GM12878 (cell line): ENCODE data around the gene GTSE1. TPM values are rescaled to one million over a fixed set of nuclear protein-coding genes. Genes with fewer than 3 reads are reported as not detected.

Source experiments
- ATF7 ChIP-seq: fragments of 450-650 bp; IDR thresholded peaks from 2 replicates; pipeline ENCODE4 v1.6.1; 2016; ENCODE audit warnings: low read depth, mild to moderate bottlenecking
- BACH1 ChIP-seq: fragments of 450-650 bp; IDR thresholded peaks from 2 replicates; pipeline ENCODE4 v1.6.1; 2017; ENCODE audit warnings: mild to moderate bottlenecking, borderline replicate concordance
- ESRRA ChIP-seq: IDR thresholded peaks from 2 replicates; pipeline ENCODE4 v1.6.1; 2012; ENCODE audit warnings: mild to moderate bottlenecking, low read length, improper control_type of control experiment
- EZH2 ChIP-seq: IDR thresholded peaks from 2 replicates; pipeline ENCODE4 v1.6.1; 2012; ENCODE audit warnings: low read depth, mild to moderate bottlenecking, control low read depth, inconsistent platforms, low read length, borderline replicate concordance; ENCODE audit not compliant: control insufficient read depth
- FOXM1 ChIP-seq: IDR thresholded peaks from 2 replicates; pipeline ENCODE4 v1.6.1; 2012; ENCODE audit warnings: low read depth, mild to moderate bottlenecking, inconsistent platforms, low read length, moderate library complexity
- IKZF1 ChIP-seq: fragments of 450-650 bp; conservative IDR thresholded peaks from 2 replicates; pipeline ENCODE4 v1.6.1; 2017; ENCODE audit warnings: antibody characterized with exemption, mild to moderate bottlenecking
- KAT2A ChIP-seq: conservative IDR thresholded peaks from 2 replicates; pipeline ENCODE4 v1.6.1; 2011; ENCODE audit warnings: low read depth, low read length; ENCODE audit not compliant: control insufficient read depth
- MEF2A ChIP-seq: IDR thresholded peaks from 2 replicates; pipeline ENCODE4 v1.6.1; 2011; ENCODE audit warnings: low read depth, mild to moderate bottlenecking, low read length, moderate library complexity; ENCODE audit not compliant: insufficient read depth
- NR2C1 ChIP-seq: fragments of 450-650 bp; IDR thresholded peaks from 2 replicates; pipeline ENCODE4 v1.6.1; 2017; ENCODE audit warnings: antibody characterized with exemption, mild to moderate bottlenecking, moderate library complexity
- PAX5 ChIP-seq: IDR thresholded peaks from 2 replicates; pipeline ENCODE4 v1.6.1; 2011; ENCODE audit warnings: low read depth, low read length, borderline replicate concordance
- RAD21 ChIP-seq: IDR thresholded peaks from 2 replicates; pipeline ENCODE4 v1.6.1; 2011; ENCODE audit warnings: mild to moderate bottlenecking, low read depth, low read length, moderate library complexity; ENCODE audit not compliant: insufficient read depth
- RELA ChIP-seq: fragments of 450-650 bp; IDR thresholded peaks from 2 replicates; pipeline ENCODE4 v1.8.0; 2014; ENCODE audit warnings: borderline replicate concordance; ENCODE audit not compliant: partially characterized antibody
- SIX5 ChIP-seq: IDR thresholded peaks from 2 replicates; pipeline ENCODE4 v1.6.1; 2011; ENCODE audit warnings: mild to moderate bottlenecking, low read depth, low read length, moderate library complexity; ENCODE audit not compliant: severe bottlenecking
- SMAD1 ChIP-seq: fragments of 450-650 bp; IDR thresholded peaks from 2 replicates; pipeline ENCODE4 v1.6.1; 2018; ENCODE audit warnings: mild to moderate bottlenecking, low read depth; ENCODE audit not compliant: partially characterized antibody
- SMAD5 ChIP-seq: IDR thresholded peaks from 2 replicates; pipeline ENCODE4 v1.6.1; 2016; ENCODE audit warnings: antibody characterized with exemption, low read depth
- SUZ12 ChIP-seq: fragments of 200-600 bp; sonication (generic); IDR thresholded peaks from one replicate; pipeline ENCODE4 v1.6.1; 2018; ENCODE audit warnings: antibody characterized with exemption, mild to moderate bottlenecking; ENCODE audit not compliant: unreplicated experiment
- TCF3 ChIP-seq: IDR thresholded peaks from 2 replicates; pipeline ENCODE4 v1.6.1; 2012; ENCODE audit warnings: low read depth, mild to moderate bottlenecking, low read length, borderline replicate concordance; ENCODE audit not compliant: insufficient read depth
- YY1 ChIP-seq: IDR thresholded peaks from 2 replicates; pipeline ENCODE4 v1.6.1; 2011; ENCODE audit warnings: low read depth, mild to moderate bottlenecking, low read length
- ZNF207 ChIP-seq: fragments of 450-650 bp; IDR thresholded peaks from 2 replicates; pipeline ENCODE4 v1.6.1; 2014; ENCODE audit warnings: antibody characterized with exemption, mild to moderate bottlenecking, borderline replicate concordance
- ZNF274 ChIP-seq: IDR thresholded peaks from one replicate; pipeline ENCODE4 v1.8.0; 2011; ENCODE audit not compliant: insufficient read length, insufficient read depth
- polyA plus RNA-seq, 11 experiments: library from polyadenylated mRNA; depleted of rRNA in 4 of 11; unstranded in 6 of 11; stranded (reverse) in 5 of 11; fragments of >200 nt; fragmentation: Nextera tagmentation in 4 of 11; fragmentation: Illumina TruSeq in 1 of 11; extraction: Ambion mirVana in 4 of 11; extraction: Trizol in 1 of 11; gene quantifications; 1 replicate in 1 of 11; 2 replicates in 10 of 11; pipeline versions ENCODE4 v1.2.1 to v1.2.3, GENCODE V29; 2011 to 2016; ENCODE audit warnings: inconsistent platforms in 2 of 11, missing spikeins in 2 of 11, low read depth in 1 of 11
- total RNA-seq, 4 experiments: library from RNA; depleted of rRNA in 3 of 4; stranded (reverse); fragments of >200 nt in 3 of 4; fragmentation: Illumina TruSeq in 1 of 4; extraction: Trizol in 1 of 4; gene quantifications; 2 replicates each; pipeline versions ENCODE4 v1.2.1 to v1.2.3, GENCODE V29; 2013 to 2021
- TF ChIP-seq, protein P1 (sequence below), 3 experiments: IDR thresholded peaks in 2 of 3; conservative IDR thresholded peaks in 1 of 3; 2 replicates each; pipeline ENCODE4 v1.5.1; 2011; ENCODE audit warnings: low read depth in 3 of 3, low read length in 3 of 3, mild to moderate bottlenecking in 3 of 3, control low read depth in 2 of 3, moderate library complexity in 2 of 3, inconsistent platforms in 1 of 3, mixed read lengths in 1 of 3; ENCODE audit not compliant: control insufficient read depth in 2 of 3, insufficient read depth in 1 of 3; ENCODE audit errors: extremely low read depth in 1 of 3
- TF ChIP-seq, protein P2 (sequence below): fragments of 450-650 bp; IDR thresholded peaks from 2 replicates; pipeline ENCODE4 v1.6.1; 2016; ENCODE audit warnings: mild to moderate bottlenecking, moderate library complexity, borderline replicate concordance
- TF ChIP-seq, protein P3 (sequence below): fragments of 450-650 bp; IDR thresholded peaks from 2 replicates; pipeline ENCODE4 v1.6.1; 2017; ENCODE audit warnings: borderline replicate concordance

The GTSE1 gene
- total and polyA plus RNA-seq, 10 of the 15 experiments (the other 5 are each of a cell fraction or from before 2014, with no cell fraction given): 6.6 to 46.2 (median 32.3) TPM

DNA sequence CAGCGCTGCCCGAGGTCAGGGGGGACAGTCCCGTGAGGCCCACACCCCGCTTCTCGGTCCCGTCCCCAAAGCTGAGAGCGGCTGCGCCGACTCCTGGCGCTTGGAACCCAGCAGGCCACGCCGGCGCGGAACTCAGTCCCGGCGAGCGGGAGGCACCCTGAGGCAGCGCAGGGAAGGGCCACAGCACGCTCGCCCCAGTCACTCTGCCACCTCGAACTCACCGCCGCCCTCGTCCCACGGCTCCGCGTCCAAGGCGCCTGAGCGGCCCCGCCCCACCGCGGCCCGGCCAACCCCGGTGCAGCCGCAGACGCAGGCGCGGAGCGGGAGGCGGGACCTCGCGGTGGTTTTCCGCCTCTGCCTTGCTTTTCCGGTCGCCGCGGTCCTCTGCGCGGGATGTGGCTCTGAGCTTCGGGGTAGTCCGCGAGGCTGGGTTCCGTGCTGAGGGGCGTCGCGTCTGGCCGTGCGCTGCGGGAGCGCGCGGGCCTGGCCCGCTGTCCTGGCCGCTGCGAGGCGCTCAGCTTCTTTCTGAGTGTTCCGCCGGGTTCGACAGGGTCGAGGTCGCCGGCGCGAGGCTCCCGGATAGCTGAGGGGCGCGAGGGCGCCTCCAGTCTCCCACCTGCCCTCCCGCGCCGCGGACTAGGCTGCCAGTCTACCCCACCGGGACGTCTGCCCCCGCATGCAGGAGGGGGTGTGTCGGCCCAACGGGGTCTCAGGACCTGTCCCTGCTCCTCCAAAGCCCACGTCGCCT is 46.5 kb upstream of the GTSE1 start, which contains the start of gene CDPF1 (continued):
- TF ChIP-seq ZNF207: 0 out of 2 replicates have a peak, but pooled peaks have one; percentile 17
- no peak for TF ChIP-seq SUZ12
- no peak for TF ChIP-seq SMAD1
- TF ChIP-seq ESRRA: no peak
- TF ChIP-seq, protein P1, sequence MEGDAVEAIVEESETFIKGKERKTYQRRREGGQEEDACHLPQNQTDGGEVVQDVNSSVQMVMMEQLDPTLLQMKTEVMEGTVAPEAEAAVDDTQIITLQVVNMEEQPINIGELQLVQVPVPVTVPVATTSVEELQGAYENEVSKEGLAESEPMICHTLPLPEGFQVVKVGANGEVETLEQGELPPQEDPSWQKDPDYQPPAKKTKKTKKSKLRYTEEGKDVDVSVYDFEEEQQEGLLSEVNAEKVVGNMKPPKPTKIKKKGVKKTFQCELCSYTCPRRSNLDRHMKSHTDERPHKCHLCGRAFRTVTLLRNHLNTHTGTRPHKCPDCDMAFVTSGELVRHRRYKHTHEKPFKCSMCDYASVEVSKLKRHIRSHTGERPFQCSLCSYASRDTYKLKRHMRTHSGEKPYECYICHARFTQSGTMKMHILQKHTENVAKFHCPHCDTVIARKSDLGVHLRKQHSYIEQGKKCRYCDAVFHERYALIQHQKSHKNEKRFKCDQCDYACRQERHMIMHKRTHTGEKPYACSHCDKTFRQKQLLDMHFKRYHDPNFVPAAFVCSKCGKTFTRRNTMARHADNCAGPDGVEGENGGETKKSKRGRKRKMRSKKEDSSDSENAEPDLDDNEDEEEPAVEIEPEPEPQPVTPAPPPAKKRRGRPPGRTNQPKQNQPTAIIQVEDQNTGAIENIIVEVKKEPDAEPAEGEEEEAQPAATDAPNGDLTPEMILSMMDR (IDR thresholded peaks at IDR 0.05 in 2 of 3, conservative IDR thresholded peaks at IDR 0.05 in 1 of 3; ENCODE audit: control insufficient read depth in 2 of 3, extremely low read depth in 1 of 3, insufficient read depth in 1 of 3, low read depth in 3 of 3, low read length in 3 of 3): no peak; a peak in 1 of 6 replicates
- no peak for TF ChIP-seq MEF2A
- TF ChIP-seq, protein P2, sequence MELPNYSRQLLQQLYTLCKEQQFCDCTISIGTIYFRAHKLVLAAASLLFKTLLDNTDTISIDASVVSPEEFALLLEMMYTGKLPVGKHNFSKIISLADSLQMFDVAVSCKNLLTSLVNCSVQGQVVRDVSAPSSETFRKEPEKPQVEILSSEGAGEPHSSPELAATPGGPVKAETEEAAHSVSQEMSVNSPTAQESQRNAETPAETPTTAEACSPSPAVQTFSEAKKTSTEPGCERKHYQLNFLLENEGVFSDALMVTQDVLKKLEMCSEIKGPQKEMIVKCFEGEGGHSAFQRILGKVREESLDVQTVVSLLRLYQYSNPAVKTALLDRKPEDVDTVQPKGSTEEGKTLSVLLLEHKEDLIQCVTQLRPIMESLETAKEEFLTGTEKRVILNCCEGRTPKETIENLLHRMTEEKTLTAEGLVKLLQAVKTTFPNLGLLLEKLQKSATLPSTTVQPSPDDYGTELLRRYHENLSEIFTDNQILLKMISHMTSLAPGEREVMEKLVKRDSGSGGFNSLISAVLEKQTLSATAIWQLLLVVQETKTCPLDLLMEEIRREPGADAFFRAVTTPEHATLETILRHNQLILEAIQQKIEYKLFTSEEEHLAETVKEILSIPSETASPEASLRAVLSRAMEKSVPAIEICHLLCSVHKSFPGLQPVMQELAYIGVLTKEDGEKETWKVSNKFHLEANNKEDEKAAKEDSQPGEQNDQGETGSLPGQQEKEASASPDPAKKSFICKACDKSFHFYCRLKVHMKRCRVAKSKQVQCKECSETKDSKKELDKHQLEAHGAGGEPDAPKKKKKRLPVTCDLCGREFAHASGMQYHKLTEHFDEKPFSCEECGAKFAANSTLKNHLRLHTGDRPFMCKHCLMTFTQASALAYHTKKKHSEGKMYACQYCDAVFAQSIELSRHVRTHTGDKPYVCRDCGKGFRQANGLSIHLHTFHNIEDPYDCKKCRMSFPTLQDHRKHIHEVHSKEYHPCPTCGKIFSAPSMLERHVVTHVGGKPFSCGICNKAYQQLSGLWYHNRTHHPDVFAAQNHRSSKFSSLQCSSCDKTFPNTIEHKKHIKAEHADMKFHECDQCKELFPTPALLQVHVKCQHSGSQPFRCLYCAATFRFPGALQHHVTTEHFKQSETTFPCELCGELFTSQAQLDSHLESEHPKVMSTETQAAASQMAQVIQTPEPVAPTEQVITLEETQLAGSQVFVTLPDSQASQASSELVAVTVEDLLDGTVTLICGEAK: no peak
- TF ChIP-seq RAD21: peak; percentile 2; the same call in 1 of the 2 replicates
- no peak for TF ChIP-seq NR2C1
- 0 out of 2 replicates have a peak, but pooled peaks have one; percentile 7 for TF ChIP-seq PAX5
- TF ChIP-seq KAT2A: no peak
- no peak for TF ChIP-seq ZNF274
- TF ChIP-seq YY1: no peak
- peak; percentile 85 for TF ChIP-seq SMAD5
- TF ChIP-seq SIX5: no peak
- TF ChIP-seq TCF3: 0 out of 2 replicates have a peak, but pooled peaks have one; percentile 16
- TF ChIP-seq FOXM1: no peak
- no peak for TF ChIP-seq EZH2
- no peak for TF ChIP-seq ATF7
- peak; percentile 53; the same call in 1 of the 2 replicates for TF ChIP-seq BACH1
- peak; percentile 72 for TF ChIP-seq RELA
- TF ChIP-seq IKZF1: peak; percentile 83
- TF ChIP-seq, protein P3, sequence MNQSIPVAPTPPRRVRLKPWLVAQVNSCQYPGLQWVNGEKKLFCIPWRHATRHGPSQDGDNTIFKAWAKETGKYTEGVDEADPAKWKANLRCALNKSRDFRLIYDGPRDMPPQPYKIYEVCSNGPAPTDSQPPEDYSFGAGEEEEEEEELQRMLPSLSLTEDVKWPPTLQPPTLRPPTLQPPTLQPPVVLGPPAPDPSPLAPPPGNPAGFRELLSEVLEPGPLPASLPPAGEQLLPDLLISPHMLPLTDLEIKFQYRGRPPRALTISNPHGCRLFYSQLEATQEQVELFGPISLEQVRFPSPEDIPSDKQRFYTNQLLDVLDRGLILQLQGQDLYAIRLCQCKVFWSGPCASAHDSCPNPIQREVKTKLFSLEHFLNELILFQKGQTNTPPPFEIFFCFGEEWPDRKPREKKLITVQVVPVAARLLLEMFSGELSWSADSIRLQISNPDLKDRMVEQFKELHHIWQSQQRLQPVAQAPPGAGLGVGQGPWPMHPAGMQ: no peak
